AG04450 (cell line): ENCODE measurements around the gene THAP7. TPM values are rescaled to one million over a fixed set of nuclear protein-coding genes. Genes with fewer than 3 reads are reported as not detected.

Experiments used
- CTCF ChIA-PET: fragments of 300-600, 350-600 bp; formaldehyde crosslinking; extraction: SDS; loops from one replicate; lab custom pipeline; 2022; ENCODE audit warnings: antibody characterized with exemption, inconsistent platforms; lab: Charles Lee
- POLR2A ChIA-PET: fragments of 350-600 bp; formaldehyde crosslinking; extraction: SDS; loops from one replicate; lab custom pipeline; 2021; ENCODE audit warnings: antibody characterized with exemption, inconsistent platforms; lab: Yijun Ruan, JAX
- DNase-seq: peaks from one replicate; pipeline ENCODE4 v3.0.0-alpha.2; 2011; ENCODE audit warnings: low read depth, low spot score
- H3K27ac ChIP-seq: one replicate; pipeline ENCODE4 v1.5.1; 2012; ENCODE audit warnings: low read depth, low read length, control low read depth
- H3K27me3 ChIP-seq: one replicate; pipeline ENCODE4 v1.6.0; 2012; ENCODE audit warnings: low read length; ENCODE audit not compliant: control insufficient read depth, insufficient read depth
- H3K4me3 ChIP-seq: 2 replicates; pipeline ENCODE4 v1.5.1; 2011; ENCODE audit warnings: mild to moderate bottlenecking, low read depth, low read length, control low read depth
- H3K9me3 ChIP-seq: 2 replicates; pipeline ENCODE4 v1.5.1; 2012; ENCODE audit warnings: low read length; ENCODE audit not compliant: control insufficient read depth, insufficient read depth
- CTCF ChIP-seq: IDR thresholded peaks from 2 replicates; pipeline ENCODE4 v1.5.1; 2011; ENCODE audit warnings: low read depth, low read length, control low read depth, inconsistent platforms
- polyA plus RNA-seq: library from polyadenylated mRNA; depleted of rRNA; stranded (reverse); fragments of >200 nt; gene quantifications from 2 replicates; pipeline ENCODE4 v1.2.3, GENCODE V29; 2011

THAP7 gene
- polyA plus RNA-seq, 1 experiment = 12.5 TPM

GRCh38 chr22:21022507-21022906 is 20.6 kb upstream of the THAP7 start:
- H3K27me3 ChIP-seq = peaks cover 3% of the 10 kb centered on the region
- peaks cover 2% of the 10 kb centered on the region; the same call in 1 of the 2 replicates for H3K9me3 ChIP-seq
- CTCF ChIA-PET = no interaction called here
- POLR2A ChIA-PET = no interaction called here
- DNase-seq = no peak
- H3K4me3 ChIP-seq = no peak overlapping the region
- H3K27ac ChIP-seq = no peak overlapping the region
- TF ChIP-seq CTCF = no peak

GRCh38 chr22:21020802-21021429 is 19.0 kb upstream of the THAP7 start:
- Histone ChIP-seq H3K27me3 (peaks cover 5% of the 10 kb centered on the region), H3K4me3 (no peak overlapping the region), H3K9me3 (peaks cover under 1% of the 10 kb centered on the region; the same call in 1 of the 2 replicates), H3K27ac (no peak overlapping the region)
- CTCF ChIA-PET = interaction anchor here (0.6 to 1.8 kb wide), 3 partner anchors 17 to 41 kb away, joined by 3 to 4 read pairs (median 3); no protein-coding TSS in a partner anchor
- POLR2A ChIA-PET = no interaction called here
- TF ChIP-seq CTCF = peak; percentile 34
- no peak for DNase-seq

- no peak for DNase-seq
- no peak for TF ChIP-seq CTCF
- ChIA-PET POLR2A (no interaction called here), CTCF (interaction anchor here (0.7 kb wide), 1 partner anchor 268 kb away, joined by 3 read pairs; no protein-coding TSS in a partner anchor)
- Histone ChIP-seq H3K9me3 (no peaks in the 10 kb centered on the region; the same call in 1 of the 2 replicates), H3K27me3 (peaks cover 5% of the 10 kb centered on the region), H3K27ac (no peak overlapping the region), H3K4me3 (no peak overlapping the region)
Observed at GRCh38 chr22:21018314-21018713, 16.4 kb upstream of the THAP7 start.

DNA sequence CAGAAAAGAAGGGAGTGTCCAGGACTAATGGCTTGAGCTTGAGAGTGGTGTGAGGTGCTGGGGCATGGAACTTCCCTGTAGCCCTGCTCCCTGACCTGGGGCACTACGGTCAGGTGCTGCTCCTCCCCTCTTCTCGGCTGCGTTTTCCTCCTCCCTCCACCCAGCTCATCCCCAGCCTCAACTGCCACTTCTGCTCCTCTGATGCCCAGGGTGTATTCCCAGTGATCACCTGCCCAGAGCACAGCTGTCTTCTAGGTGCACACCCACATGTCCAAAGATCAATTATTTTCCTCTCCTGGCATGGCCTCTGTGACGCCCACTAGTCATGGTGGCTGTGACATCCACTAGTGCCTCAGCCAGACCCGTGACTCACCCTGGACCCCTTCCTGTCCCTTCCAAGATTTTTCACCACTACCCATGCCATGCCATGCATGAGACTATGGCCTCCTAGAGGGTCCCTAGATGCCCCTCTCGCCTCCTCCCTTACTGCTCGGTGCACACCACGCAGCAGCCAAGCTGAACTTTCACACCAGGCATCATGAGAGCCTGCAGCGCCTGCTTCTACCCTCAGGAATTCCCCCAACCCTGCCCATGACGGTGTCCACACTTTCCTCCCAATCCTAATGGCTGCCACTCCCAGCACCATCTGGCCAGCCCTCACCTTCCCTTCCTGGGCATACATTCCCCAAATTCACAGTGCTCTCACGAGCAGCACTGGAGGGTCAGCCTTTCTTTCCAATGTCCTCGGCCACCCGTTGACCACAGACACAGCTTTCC is 14.9 kb upstream of the THAP7 start:
- peaks cover 5% of the 10 kb centered on the region for H3K27me3 ChIP-seq
- no peaks in the 10 kb centered on the region; the same call in 1 of the 2 replicates for H3K9me3 ChIP-seq
- TF ChIP-seq CTCF = no peak
- CTCF ChIA-PET = no interaction called here
- POLR2A ChIA-PET = no interaction called here
- no peak overlapping the region for H3K27ac ChIP-seq
- no peak for DNase-seq
- H3K4me3 ChIP-seq = no peak overlapping the region
